ENCODE data around the gene NEK1. TPM values are rescaled to one million over a fixed set of nuclear protein-coding genes. Genes with fewer than 3 reads are reported as not detected.

The NEK1 gene
- total and polyA plus RNA-seq, 2 donors (not counting 1 experiment from before 2014, with no cell fraction given): 3.3 to 21.4 TPM

DNA sequence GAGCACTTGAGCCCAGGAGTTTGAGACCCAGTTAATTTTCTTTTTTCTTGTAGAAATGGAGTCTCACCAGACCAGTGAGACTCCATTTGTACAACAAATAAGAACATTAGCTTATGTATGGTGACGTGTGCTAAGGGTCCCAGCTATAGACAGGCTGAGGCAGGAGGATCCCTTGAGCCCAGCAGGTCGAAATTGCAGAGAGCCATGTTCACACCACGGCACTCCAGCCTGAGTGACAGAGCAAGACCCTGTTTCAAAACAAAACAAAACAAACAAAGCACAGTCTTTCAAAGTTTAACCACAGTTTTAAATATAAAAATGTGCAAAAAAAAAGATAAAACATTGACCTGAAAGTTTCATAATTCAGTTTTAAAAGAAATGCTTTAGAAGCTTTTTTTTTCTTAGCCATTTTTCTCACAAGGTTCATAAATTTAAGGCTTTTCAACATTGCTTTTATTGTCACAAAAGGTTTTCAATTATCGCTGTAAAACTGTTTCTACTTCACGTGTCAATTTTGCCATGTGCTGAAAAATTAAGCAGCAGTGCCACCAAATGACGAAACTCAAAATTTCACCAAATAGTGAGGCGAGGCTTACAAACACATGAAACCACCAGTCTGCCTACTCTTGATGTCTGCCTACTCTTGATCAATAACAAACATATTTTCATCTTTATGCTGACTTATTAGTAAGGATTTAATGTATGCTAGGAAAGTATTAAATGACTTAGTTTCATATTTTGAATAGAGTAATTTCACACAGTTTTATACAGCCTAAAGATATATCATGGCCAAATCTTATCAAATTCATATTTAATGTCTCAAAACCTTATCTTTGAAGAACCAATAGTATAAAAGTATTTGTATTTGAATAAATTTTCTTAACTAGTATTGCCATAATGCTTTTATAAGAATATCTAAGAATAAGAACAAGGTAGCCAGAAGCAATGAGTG lies 126.3 kb downstream of the NEK1 start:
- 21% methylated on average over 5 of the region's 7 CpGs for WGBS (ENCODE audit: insufficient coverage)

More for the DNA sequence above, 126.3 kb downstream of the NEK1 start:
- Histone ChIP-seq H3K36me3 (replicated peaks in 1 of 2; ENCODE audit: control extremely low read depth in 1 of 2, control insufficient read depth in 1 of 2, extremely low read depth in 1 of 2, insufficient read depth in 2 of 2, low read length in 1 of 2) (no peaks in the 10 kb centered on the region), H3K27ac (ENCODE audit: low read length in 2 of 2) (no peak overlapping the region), H3K27me3 (replicated peaks in 1 of 4; ENCODE audit: control extremely low read depth in 1 of 4, control insufficient read depth in 3 of 4, insufficient read depth in 4 of 4, low read length in 3 of 4) (no peaks in the 10 kb centered on the region), H3K9ac (ENCODE audit: low read length) (no peak overlapping the region), H3K4me3 (ENCODE audit: control extremely low read depth in 1 of 5, extremely low read depth in 1 of 5, insufficient read depth in 1 of 5, low read depth in 2 of 5, low read length in 4 of 5) (no peak overlapping the region), H3K4me1 (ENCODE audit: control insufficient read depth in 2 of 2, insufficient read depth in 2 of 2, low read length in 2 of 2) (no peaks in the 10 kb centered on the region), H4K20me1 (ENCODE audit: control insufficient read depth, insufficient read depth, low read length, poor library complexity, severe bottlenecking) (no peaks in the 10 kb centered on the region), H2AFZ (ENCODE audit: insufficient read depth, low read depth, low read length, poor library complexity, severe bottlenecking) (no peak overlapping the region), H3K9me3 (ENCODE audit: control extremely low read depth in 1 of 3, control insufficient read depth in 2 of 3, insufficient read depth in 1 of 3, low read length in 2 of 3) (peaks cover 0 to 5% (median 1%) of the 10 kb centered on the region in 3 donors), H3K79me2 (ENCODE audit: control insufficient read depth, insufficient read depth, low read length) (no peaks in the 10 kb centered on the region), H3K4me2 (replicated peaks; ENCODE audit: low read depth, low read length, poor library complexity, severe bottlenecking) (no peak overlapping the region)
- ATAC-seq (ENCODE audit: low read depth): peak; percentile 43
- no peak overlapping the region for H3K27ac Mint-ChIP-seq
- CTCF ChIA-PET: interaction anchor here (0.6 to 2.2 kb wide), 12 partner anchors 10 to 1811 kb away, joined by 3 to 63 read pairs (median 4); partner anchors contain the start of genes CBR4 and DDX60L
- no peaks in the 10 kb centered on the region for H3K27me3 Mint-ChIP-seq
- intact Hi-C loops (cut with micrococcal nuclease): loop anchor here (1.0 to 10.0 kb wide), 5 partner anchors 80 to 1303 kb away; no protein-coding TSS in a partner anchor
- peaks cover 2% of the 10 kb centered on the region for H3K9me3 Mint-ChIP-seq (ENCODE audit: insufficient read depth)
- H3K4me1 Mint-ChIP-seq: no peaks in the 10 kb centered on the region
- POLR2A ChIA-PET: no interaction called here
- TF ChIP-seq EZH2 (IDR thresholded peaks at IDR 0.05; ENCODE audit: borderline replicate concordance, insufficient read depth, low read depth, low read length, poor library complexity, severe bottlenecking): no peak
- TF ChIP-seq, protein P1, sequence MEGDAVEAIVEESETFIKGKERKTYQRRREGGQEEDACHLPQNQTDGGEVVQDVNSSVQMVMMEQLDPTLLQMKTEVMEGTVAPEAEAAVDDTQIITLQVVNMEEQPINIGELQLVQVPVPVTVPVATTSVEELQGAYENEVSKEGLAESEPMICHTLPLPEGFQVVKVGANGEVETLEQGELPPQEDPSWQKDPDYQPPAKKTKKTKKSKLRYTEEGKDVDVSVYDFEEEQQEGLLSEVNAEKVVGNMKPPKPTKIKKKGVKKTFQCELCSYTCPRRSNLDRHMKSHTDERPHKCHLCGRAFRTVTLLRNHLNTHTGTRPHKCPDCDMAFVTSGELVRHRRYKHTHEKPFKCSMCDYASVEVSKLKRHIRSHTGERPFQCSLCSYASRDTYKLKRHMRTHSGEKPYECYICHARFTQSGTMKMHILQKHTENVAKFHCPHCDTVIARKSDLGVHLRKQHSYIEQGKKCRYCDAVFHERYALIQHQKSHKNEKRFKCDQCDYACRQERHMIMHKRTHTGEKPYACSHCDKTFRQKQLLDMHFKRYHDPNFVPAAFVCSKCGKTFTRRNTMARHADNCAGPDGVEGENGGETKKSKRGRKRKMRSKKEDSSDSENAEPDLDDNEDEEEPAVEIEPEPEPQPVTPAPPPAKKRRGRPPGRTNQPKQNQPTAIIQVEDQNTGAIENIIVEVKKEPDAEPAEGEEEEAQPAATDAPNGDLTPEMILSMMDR (IDR thresholded peaks at IDR 0.05): peak; percentile 74
- H3K4me3 Mint-ChIP-seq: no peak overlapping the region
- DNase-seq: peak; percentile 57

All from B cell (primary cell).